ENCODE measurements around the gene SEC16A.
A peak's percentile ranks its signal among the peaks of the same experiment; 100 is the strongest.

The SEC16A gene

GRCh38 chr9:136445799-136446198, 37.0 kb downstream of the SEC16A start:
- Histone ChIP-seq H4K20me1 (peaks cover 70 to 100% (median 99%) of the 10 kb centered on the region in 11 experiments), H3K4me2 (peak overlapping the region in 5 of 11 experiments; percentile 77 to 92 (median 89); a peak in 10 of 22 replicates), H3K27me3 (no peaks in the 10 kb centered on the region), H3K36me3 (peaks cover 80 to 98% (median 93%) of the 10 kb centered on the region in 11 experiments), H3K27ac (no peak overlapping the region), H3K9me3 (replicated peaks in 1 of 11) (no peaks in the 10 kb centered on the region), H3K4me3 (no peak overlapping the region), H3K4me1 (peaks cover 23 to 91% (median 86%) of the 10 kb centered on the region in 10 experiments), H3K9ac (peak overlapping the region in 1 of 11 experiments; percentile 5; a peak in 1 of 22 replicates)
- no peak for TF ChIP-seq Cebpa-rat (IDR thresholded peaks at IDR 0.05)

GRCh38 chr9:136444102-136444501, 38.7 kb downstream of the SEC16A start:
- Histone ChIP-seq H3K4me3 (no peak overlapping the region), H3K27me3 (no peaks in the 10 kb centered on the region), H4K20me1 (peaks cover 62 to 97% (median 92%) of the 10 kb centered on the region in 11 experiments), H3K36me3 (peaks cover 64 to 84% (median 77%) of the 10 kb centered on the region in 11 experiments), H3K9ac (no peak overlapping the region), H3K4me1 (peaks cover 33 to 87% (median 83%) of the 10 kb centered on the region in 10 experiments), H3K27ac (no peak overlapping the region), H3K4me2 (peak overlapping the region in 6 of 11 experiments; percentile 6 to 99 (median 98); a peak in 4 of 22 replicates), H3K9me3 (replicated peaks in 1 of 11) (no peaks in the 10 kb centered on the region)
- TF ChIP-seq Cebpa-rat (IDR thresholded peaks at IDR 0.05), result no peak

- no peak overlapping the region for H3K27ac ChIP-seq
- H3K4me1 ChIP-seq, result peaks cover 33 to 82% (median 79%) of the 10 kb centered on the region in 10 experiments
- H3K4me2 ChIP-seq, result peak overlapping the region in 7 of 11 experiments; percentile 6 to 100 (median 99); a peak in 7 of 22 replicates
- no peaks in the 10 kb centered on the region for H3K27me3 ChIP-seq
- TF ChIP-seq Cebpa-rat (IDR thresholded peaks at IDR 0.05), result no peak
- H3K9me3 ChIP-seq (replicated peaks in 1 of 11), result no peaks in the 10 kb centered on the region
- H3K9ac ChIP-seq, result no peak overlapping the region
- peaks cover 60 to 80% (median 73%) of the 10 kb centered on the region in 11 experiments for H3K36me3 ChIP-seq
- no peak overlapping the region for H3K4me3 ChIP-seq
- H4K20me1 ChIP-seq, result peaks cover 58 to 97% (median 92%) of the 10 kb centered on the region in 11 experiments
These were observed 39.2 kb downstream of the SEC16A start for GRCh38 chr9:136443687-136444086.

GRCh38 chr9:136443087-136443486, 39.8 kb downstream of the SEC16A start:
- Histone ChIP-seq H4K20me1 (peaks cover 59 to 97% (median 92%) of the 10 kb centered on the region in 11 experiments), H3K4me3 (no peak overlapping the region; a peak in 1 of 20 replicates), H3K9ac (peak overlapping the region in 9 of 11 experiments; percentile 44 to 95 (median 50); a peak in 11 of 22 replicates), H3K36me3 (peaks cover 54 to 74% (median 67%) of the 10 kb centered on the region in 11 experiments), H3K9me3 (replicated peaks in 1 of 11) (no peaks in the 10 kb centered on the region), H3K4me2 (peak overlapping the region; percentile 87 to 100 (median 98); a peak in 21 of 22 replicates), H3K4me1 (peaks cover 38 to 82% (median 77%) of the 10 kb centered on the region in 10 experiments), H3K27ac (peak overlapping the region in 6 of 11 experiments; percentile 60 to 83 (median 63); a peak in 7 of 22 replicates), H3K27me3 (no peaks in the 10 kb centered on the region)
- no peak for TF ChIP-seq Cebpa-rat (IDR thresholded peaks at IDR 0.05)

- Histone ChIP-seq H3K9me3 (replicated peaks in 1 of 11) (no peaks in the 10 kb centered on the region), H3K4me3 (peak overlapping the region in 1 of 10 experiments; percentile 25; a peak in 3 of 20 replicates), H3K4me2 (peak overlapping the region; percentile 87 to 100 (median 98)), H3K36me3 (peaks cover 46 to 69% (median 59%) of the 10 kb centered on the region in 11 experiments), H4K20me1 (peaks cover 59 to 97% (median 92%) of the 10 kb centered on the region in 11 experiments), H3K9ac (peak overlapping the region; percentile 15 to 95 (median 50); a peak in 19 of 22 replicates), H3K27me3 (no peaks in the 10 kb centered on the region), H3K27ac (peak overlapping the region in 9 of 11 experiments; percentile 22 to 83 (median 62); a peak in 17 of 22 replicates), H3K4me1 (peaks cover 46 to 82% (median 77%) of the 10 kb centered on the region in 10 experiments)
- TF ChIP-seq Cebpa-rat (IDR thresholded peaks at IDR 0.05), result no peak
These were observed 40.6 kb downstream of the SEC16A start for GRCh38 chr9:136442265-136442664.

- Histone ChIP-seq H3K4me3 (peak overlapping the region in 2 of 10 experiments; percentile 7 to 25; a peak in 3 of 20 replicates), H3K4me2 (peak overlapping the region; percentile 87 to 100 (median 98)), H4K20me1 (peaks cover 59 to 97% (median 92%) of the 10 kb centered on the region in 11 experiments), H3K36me3 (peaks cover 44 to 69% (median 57%) of the 10 kb centered on the region in 11 experiments), H3K9me3 (replicated peaks in 1 of 11) (no peaks in the 10 kb centered on the region), H3K27ac (peak overlapping the region in 9 of 11 experiments; percentile 22 to 83 (median 62); a peak in 18 of 22 replicates), H3K27me3 (no peaks in the 10 kb centered on the region), H3K9ac (peak overlapping the region in 9 of 11 experiments; percentile 44 to 95 (median 50); a peak in 18 of 22 replicates), H3K4me1 (peaks cover 51 to 82% (median 77%) of the 10 kb centered on the region in 10 experiments)
- no peak for TF ChIP-seq Cebpa-rat (IDR thresholded peaks at IDR 0.05)
These were observed 41.1 kb downstream of the SEC16A start for GRCh38 chr9:136441681-136442245.

GRCh38 chr9:136441191-136441680, 41.6 kb downstream of the SEC16A start:
- Histone ChIP-seq H4K20me1 (peaks cover 63 to 97% (median 92%) of the 10 kb centered on the region in 11 experiments), H3K27ac (peak overlapping the region in 9 of 11 experiments; percentile 26 to 83 (median 61); a peak in 16 of 22 replicates), H3K4me2 (peak overlapping the region; percentile 87 to 100 (median 98)), H3K27me3 (no peaks in the 10 kb centered on the region), H3K9ac (peak overlapping the region in 9 of 11 experiments; percentile 44 to 95 (median 53); a peak in 16 of 22 replicates), H3K4me3 (peak overlapping the region in 3 of 10 experiments; percentile 1 to 10 (median 6); a peak in 2 of 20 replicates), H3K9me3 (replicated peaks in 1 of 11) (no peaks in the 10 kb centered on the region), H3K4me1 (peaks cover 56 to 82% (median 77%) of the 10 kb centered on the region in 10 experiments), H3K36me3 (peaks cover 41 to 69% (median 55%) of the 10 kb centered on the region in 11 experiments)
- TF ChIP-seq Cebpa-rat (IDR thresholded peaks at IDR 0.05), result no peak

- no peaks in the 10 kb centered on the region for H3K9me3 ChIP-seq (replicated peaks in 1 of 11)
- H3K27me3 ChIP-seq, result no peaks in the 10 kb centered on the region
- peak within 1 kb of the TSS; percentile 72 to 90 (median 85) for H3K27ac ChIP-seq
- H4K20me1 ChIP-seq, result peaks cover 68 to 97% (median 92%) of the 10 kb centered on the region in 11 experiments
- peaks cover 59 to 75% (median 73%) of the 10 kb centered on the region in 10 experiments for H3K4me1 ChIP-seq
- peak within 1 kb of the TSS; percentile 85 to 97 (median 90) for H3K9ac ChIP-seq
- no peak for TF ChIP-seq Cebpa-rat (IDR thresholded peaks at IDR 0.05)
- H3K4me2 ChIP-seq, result peak within 1 kb of the TSS; percentile 87 to 100 (median 98)
- peaks cover 33 to 67% (median 51%) of the 10 kb centered on the region in 11 experiments for H3K36me3 ChIP-seq
- peak within 1 kb of the TSS; percentile 83 to 97 (median 94) for H3K4me3 ChIP-seq
These were observed 43.1 kb downstream of the SEC16A start, which contains the start of gene INPP5E for GRCh38 chr9:136439481-136440408. TSS of gene INPP5E (minus strand) at chr9:136439845. CDS start at chr9:136439419, 426 bp downstream.

All from BLaER1 treated with 17β-estradiol and CSF1 and Interleukin-3, amounts not matched to agents 10 nM and 100 nM (cell line).